Type B pancreatic cell (in vitro differentiated cells): ENCODE results near the gene PARD3. TPM values are rescaled to one million over a fixed set of nuclear protein-coding genes. Genes with fewer than 3 reads are reported as not detected.

Experiments used
- DNase-seq: peaks from one replicate; pipeline ENCODE4 v3.0.0; 2021; ENCODE audit warnings: mixed read lengths; ENCODE audit not compliant: unreplicated experiment; ENCODE audit errors: extremely low spot score
- H3K27ac Mint-ChIP-seq: 2 replicates; pipeline ENCODE4 v1.8.0; 2021; ENCODE audit warnings: mild to moderate bottlenecking, mixed read lengths
- H3K27me3 Mint-ChIP-seq: 2 replicates; pipeline ENCODE4 v1.8.0; 2021; ENCODE audit warnings: mixed read lengths
- H3K36me3 Mint-ChIP-seq: 2 replicates; pipeline ENCODE4 v1.8.0; 2021; ENCODE audit warnings: mixed read lengths
- H3K4me1 Mint-ChIP-seq: one replicate; pipeline ENCODE4 v1.8.0; 2021; ENCODE audit warnings: mixed read lengths; ENCODE audit not compliant: unreplicated experiment
- H3K4me3 Mint-ChIP-seq: 2 replicates; pipeline ENCODE4 v1.8.0; 2021; ENCODE audit warnings: mild to moderate bottlenecking, mixed read lengths
- H3K9me3 Mint-ChIP-seq: 2 replicates; pipeline ENCODE4 v1.8.0; 2021; ENCODE audit warnings: mixed read lengths
- CTCF ChIP-seq: fragments of 200-600 bp; sonication (generic); conservative IDR thresholded peaks from 2 replicates; pipeline ENCODE4 v1.5.0; 2021; ENCODE audit warnings: antibody characterized with exemption, mild to moderate bottlenecking
- total RNA-seq: library from RNA; stranded (reverse); gene quantifications from 2 replicates; pipeline ENCODE4 v1.2.1, GENCODE V29; 2021; ENCODE audit warnings: low replicate concordance

Gene PARD3
- total RNA-seq, 1 donor from 2014 or later: 52.3 TPM

GRCh38 chr10:34769899-34770298 is 45.2 kb downstream of the PARD3 start:
- TF ChIP-seq CTCF: no peak
- peak overlapping the region; percentile 1 for H3K27ac Mint-ChIP-seq
- H3K9me3 Mint-ChIP-seq: peaks cover 14% of the 10 kb centered on the region

GRCh38 chr10:34768972-34769330 is 46.1 kb downstream of the PARD3 start:
- H3K27ac Mint-ChIP-seq: no peak overlapping the region
- no peak for TF ChIP-seq CTCF
- H3K27me3 Mint-ChIP-seq: no peaks in the 10 kb centered on the region
- DNase-seq: no peak
- peaks cover 63% of the 10 kb centered on the region for H3K4me1 Mint-ChIP-seq
- peaks cover 14% of the 10 kb centered on the region for H3K36me3 Mint-ChIP-seq
- H3K9me3 Mint-ChIP-seq: peaks cover 14% of the 10 kb centered on the region
- H3K4me3 Mint-ChIP-seq: peak overlapping the region; percentile 26

More at GRCh38 chr10:34769899-34770298, 45.2 kb downstream of the PARD3 start:
- DNase-seq: no peak
- Mint-ChIP-seq H3K4me3 (no peak overlapping the region), H3K36me3 (peaks cover 14% of the 10 kb centered on the region), H3K4me1 (peaks cover 62% of the 10 kb centered on the region), H3K27me3 (no peaks in the 10 kb centered on the region)

- Mint-ChIP-seq H3K4me1 (peaks cover 60% of the 10 kb centered on the region), H3K27ac (peak overlapping the region; percentile 54), H3K36me3 (peaks cover 14% of the 10 kb centered on the region), H3K4me3 (no peak overlapping the region), H3K27me3 (no peaks in the 10 kb centered on the region), H3K9me3 (peaks cover 14% of the 10 kb centered on the region)
- TF ChIP-seq CTCF: no peak
- DNase-seq: no peak
Measured at GRCh38 chr10:34768261-34768971, 46.7 kb downstream of the PARD3 start.

- peaks cover 14% of the 10 kb centered on the region for H3K9me3 Mint-ChIP-seq
- H3K27ac Mint-ChIP-seq: peak overlapping the region; percentile 5
- H3K36me3 Mint-ChIP-seq: peaks cover 19% of the 10 kb centered on the region
- H3K4me3 Mint-ChIP-seq: no peak overlapping the region
- no peak for TF ChIP-seq CTCF
- H3K27me3 Mint-ChIP-seq: no peaks in the 10 kb centered on the region
- peaks cover 56% of the 10 kb centered on the region for H3K4me1 Mint-ChIP-seq
- no peak for DNase-seq
Measured at GRCh38 chr10:34766811-34767494, 48.1 kb downstream of the PARD3 start.

GRCh38 chr10:34766266-34766600 is 48.9 kb downstream of the PARD3 start:
- Mint-ChIP-seq H3K4me3 (no peak overlapping the region), H3K4me1 (peaks cover 59% of the 10 kb centered on the region), H3K27ac (no peak overlapping the region)

More at GRCh38 chr10:34766266-34766600, 48.9 kb downstream of the PARD3 start:
- H3K9me3 Mint-ChIP-seq: peaks cover 14% of the 10 kb centered on the region
- H3K36me3 Mint-ChIP-seq: peaks cover 19% of the 10 kb centered on the region
- no peak for TF ChIP-seq CTCF
- DNase-seq: no peak
- no peaks in the 10 kb centered on the region for H3K27me3 Mint-ChIP-seq
